NCI-H2196 treated with DMSO at 0.1 percent for 48 hours (cell line): ENCODE data around the gene NPC1L1.

Source experiments
- DNase-seq: peaks from one replicate; lab custom pipeline; 2025; ENCODE audit not compliant: unreplicated experiment; lab: John Stamatoyannopoulos, UW

Gene NPC1L1, protein sequence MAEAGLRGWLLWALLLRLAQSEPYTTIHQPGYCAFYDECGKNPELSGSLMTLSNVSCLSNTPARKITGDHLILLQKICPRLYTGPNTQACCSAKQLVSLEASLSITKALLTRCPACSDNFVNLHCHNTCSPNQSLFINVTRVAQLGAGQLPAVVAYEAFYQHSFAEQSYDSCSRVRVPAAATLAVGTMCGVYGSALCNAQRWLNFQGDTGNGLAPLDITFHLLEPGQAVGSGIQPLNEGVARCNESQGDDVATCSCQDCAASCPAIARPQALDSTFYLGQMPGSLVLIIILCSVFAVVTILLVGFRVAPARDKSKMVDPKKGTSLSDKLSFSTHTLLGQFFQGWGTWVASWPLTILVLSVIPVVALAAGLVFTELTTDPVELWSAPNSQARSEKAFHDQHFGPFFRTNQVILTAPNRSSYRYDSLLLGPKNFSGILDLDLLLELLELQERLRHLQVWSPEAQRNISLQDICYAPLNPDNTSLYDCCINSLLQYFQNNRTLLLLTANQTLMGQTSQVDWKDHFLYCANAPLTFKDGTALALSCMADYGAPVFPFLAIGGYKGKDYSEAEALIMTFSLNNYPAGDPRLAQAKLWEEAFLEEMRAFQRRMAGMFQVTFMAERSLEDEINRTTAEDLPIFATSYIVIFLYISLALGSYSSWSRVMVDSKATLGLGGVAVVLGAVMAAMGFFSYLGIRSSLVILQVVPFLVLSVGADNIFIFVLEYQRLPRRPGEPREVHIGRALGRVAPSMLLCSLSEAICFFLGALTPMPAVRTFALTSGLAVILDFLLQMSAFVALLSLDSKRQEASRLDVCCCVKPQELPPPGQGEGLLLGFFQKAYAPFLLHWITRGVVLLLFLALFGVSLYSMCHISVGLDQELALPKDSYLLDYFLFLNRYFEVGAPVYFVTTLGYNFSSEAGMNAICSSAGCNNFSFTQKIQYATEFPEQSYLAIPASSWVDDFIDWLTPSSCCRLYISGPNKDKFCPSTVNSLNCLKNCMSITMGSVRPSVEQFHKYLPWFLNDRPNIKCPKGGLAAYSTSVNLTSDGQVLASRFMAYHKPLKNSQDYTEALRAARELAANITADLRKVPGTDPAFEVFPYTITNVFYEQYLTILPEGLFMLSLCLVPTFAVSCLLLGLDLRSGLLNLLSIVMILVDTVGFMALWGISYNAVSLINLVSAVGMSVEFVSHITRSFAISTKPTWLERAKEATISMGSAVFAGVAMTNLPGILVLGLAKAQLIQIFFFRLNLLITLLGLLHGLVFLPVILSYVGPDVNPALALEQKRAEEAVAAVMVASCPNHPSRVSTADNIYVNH (N-terminal part only)

GRCh38 chr7:44541028-44541869 is at the start of gene NPC1L1:
TSS of gene NPC1L1 (minus strand) at chr7:44541330. CDS start at chr7:44541259, 71 bp downstream.
- no peak for DNase-seq

GRCh38 chr7:44590910-44591309 is 49.8 kb upstream of the NPC1L1 start:
- DNase-seq = no peak

DNA sequence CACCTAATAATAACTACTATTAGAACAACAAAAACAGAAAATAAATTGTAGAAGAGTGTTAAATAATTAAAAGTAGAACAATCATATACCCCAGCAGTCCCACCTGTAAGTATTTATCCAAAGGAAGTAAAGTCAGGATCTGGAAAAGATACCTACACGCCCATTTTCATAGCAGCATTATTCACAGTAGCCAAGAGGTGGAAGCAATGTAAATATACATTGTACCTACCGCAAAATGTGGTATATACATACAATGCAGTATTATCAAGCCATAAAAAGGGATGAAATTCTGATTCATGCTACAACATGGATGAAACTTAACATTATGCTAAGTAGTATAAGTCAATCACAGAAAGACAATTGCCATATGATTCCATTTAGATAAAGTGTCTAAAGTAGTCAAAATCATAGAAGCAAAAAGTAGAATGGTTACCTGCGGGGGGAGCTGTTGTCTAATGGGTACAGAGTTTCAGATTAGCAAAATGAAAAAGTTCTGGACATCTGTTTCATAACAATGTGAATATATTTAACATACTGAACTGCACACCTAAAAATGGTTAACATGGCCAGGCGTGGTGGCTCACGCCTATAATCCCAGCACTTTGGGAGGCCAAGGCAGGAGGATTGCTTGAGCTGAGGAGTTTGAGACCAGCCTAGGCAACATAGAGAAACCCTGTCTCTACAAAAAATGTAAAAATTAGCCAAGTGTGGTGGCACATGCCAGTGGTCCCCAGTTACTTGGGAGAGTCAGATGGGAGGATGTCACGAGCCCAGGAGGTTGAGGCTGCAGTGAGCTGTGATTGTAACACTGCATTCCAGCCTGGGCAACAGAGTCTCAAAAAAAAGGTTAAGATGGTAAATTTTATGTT is 46.9 kb upstream of the NPC1L1 start:
- DNase-seq = peak; percentile 15

DNA sequence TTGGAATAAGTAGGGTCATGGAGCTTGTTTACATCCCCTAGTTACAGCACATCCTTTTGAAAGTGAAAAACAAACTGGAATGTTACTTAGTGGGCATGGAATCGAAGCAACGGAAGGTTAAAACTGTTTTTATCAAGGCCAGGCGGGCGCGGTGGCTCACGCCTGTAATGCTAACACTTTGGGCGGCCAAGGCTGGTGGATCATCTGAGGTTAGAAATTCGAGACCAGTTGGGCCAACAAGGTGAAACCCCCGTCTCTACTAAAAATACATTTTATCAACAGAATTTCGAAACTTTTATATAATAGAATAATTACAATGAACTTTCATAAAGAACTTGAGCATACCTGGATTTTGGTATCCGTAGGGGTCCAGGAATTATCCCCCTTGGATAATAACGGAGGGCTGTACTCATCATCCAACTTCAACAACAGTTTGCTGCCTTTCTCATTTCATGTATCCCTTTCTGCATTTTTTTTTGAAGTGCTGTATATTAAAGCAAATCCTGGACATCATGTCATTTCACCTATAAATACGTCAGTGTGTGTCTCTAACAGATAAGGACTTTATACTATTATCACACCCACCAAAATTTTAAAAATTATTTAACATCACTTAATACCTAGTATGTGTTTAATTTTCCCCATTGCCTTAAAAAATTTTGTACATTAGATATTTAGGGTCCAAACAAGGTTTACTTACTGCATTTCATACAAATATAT is 42.2 kb upstream of the NPC1L1 start:
- DNase-seq = no peak

GRCh38 chr7:44581879-44582603 is 40.9 kb upstream of the NPC1L1 start, which contains the start of gene TMED4:
TSS of gene TMED4 (minus strand) at chr7:44582231. CDS start at chr7:44582206, 25 bp downstream.
- peak; percentile 98 for DNase-seq

DNA sequence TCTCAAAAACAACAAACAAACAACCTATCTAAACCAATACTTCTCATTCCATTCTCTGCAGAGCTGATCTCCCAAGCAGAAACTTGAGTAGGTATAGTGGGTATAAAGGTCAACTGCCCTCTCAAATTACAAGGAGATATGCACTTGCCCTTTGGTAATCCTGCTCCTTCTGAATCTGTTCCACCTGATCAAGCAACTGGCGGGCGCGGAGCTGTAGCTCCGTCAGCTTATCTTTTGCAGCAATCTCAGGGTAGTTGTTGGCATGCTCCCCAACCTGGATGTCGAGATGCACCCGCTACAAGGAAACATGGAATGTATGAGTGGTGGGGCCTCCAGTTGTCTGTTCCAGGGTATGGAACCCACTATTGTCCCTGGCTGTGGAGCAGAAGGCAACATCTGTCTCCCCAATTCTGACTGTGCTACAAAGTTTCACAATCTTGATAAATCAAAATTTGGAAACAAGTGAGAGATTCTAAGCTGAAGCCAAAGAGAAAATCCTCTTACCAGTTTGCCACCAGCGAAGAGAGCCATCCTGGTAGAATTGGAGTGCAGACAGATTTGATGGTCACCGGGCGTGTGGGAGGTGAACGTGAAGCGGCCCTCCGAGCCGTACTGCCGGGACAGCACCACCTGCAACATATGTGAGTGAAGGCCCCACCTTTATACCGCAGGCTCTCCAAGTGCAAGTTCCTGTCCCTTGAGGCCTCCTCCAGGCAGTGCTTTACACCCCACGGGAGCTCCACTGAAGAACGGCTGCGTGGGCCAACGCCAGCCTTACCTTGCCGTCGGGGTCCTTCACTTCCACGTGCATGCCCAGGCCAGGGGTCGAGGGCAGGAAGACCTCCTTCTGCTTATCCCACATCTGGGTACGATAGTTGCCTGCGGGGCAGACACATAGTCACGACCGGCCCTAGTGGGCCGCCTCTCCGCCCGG is 40.1 kb upstream of the NPC1L1 start:
- DNase-seq = peak; percentile 11

DNA sequence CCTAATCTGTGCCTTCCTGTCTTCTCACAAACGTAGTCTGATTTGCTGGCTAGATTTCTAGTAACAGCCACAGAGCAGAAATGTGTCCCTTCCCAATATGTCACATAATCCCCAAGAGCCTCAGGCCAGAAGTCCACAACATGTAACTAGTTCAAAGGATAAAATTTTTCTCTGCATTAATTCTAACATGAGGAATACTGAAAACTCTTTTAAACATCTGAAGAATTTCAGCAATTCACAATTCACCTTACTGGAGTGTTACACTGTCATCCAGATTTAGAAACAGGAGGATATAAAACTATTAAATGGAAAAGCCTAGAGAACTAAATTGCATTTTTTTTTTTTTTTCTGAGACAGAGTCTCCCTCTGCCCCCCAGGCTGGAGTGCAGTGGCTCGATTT is 35.1 kb upstream of the NPC1L1 start:
- DNase-seq = no peak

DNA sequence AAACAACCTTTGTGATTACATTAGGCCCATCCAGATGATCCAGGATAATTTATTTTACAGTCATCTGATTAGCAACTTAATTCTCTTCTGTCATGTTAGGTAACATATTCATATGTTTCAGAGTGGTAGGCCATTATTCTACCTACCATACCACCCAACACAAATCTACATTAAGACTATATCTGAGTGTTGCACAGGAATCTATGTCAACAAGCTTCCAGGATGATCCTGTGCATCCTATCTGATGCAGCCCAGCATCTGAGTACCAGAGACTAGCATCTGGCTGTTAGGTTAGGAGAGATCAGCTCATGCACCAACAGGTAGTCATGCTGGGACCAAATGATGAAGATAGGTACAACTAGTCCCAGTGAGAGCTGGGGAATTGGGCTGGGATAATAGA is 33.9 kb upstream of the NPC1L1 start:
- DNase-seq = no peak

GRCh38 chr7:44574287-44574872 is 33.2 kb upstream of the NPC1L1 start:
- DNase-seq = no peak

GRCh38 chr7:44573464-44574286 is 32.5 kb upstream of the NPC1L1 start, which contains the start of gene DDX56:
TSS of gene DDX56 (minus strand) at chr7:44573908. CDS start at chr7:44573895, 13 bp downstream.
- peak; percentile 93 for DNase-seq

GRCh38 chr7:44572771-44573170 is 31.6 kb upstream of the NPC1L1 start:
- no peak for DNase-seq

DNA sequence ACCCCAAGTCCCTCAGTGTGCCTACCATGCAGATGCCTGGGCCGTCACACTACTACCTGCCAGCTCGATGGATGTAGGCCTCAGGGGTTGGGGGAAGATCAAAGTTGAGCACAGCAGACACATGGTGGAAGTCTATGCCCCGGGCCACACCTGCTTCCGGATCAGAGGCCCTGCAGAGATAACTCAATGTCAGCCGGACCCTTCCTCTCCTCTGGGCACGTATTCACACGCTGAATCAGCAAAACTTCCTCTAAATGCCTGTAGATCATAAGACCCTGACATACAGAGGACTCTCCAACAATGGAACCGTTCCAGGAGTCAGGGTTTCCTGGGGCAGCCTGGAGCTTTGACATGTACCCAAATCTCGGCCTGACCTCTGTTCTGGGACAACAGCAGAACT is 28.8 kb upstream of the NPC1L1 start:
- DNase-seq = no peak

DNA sequence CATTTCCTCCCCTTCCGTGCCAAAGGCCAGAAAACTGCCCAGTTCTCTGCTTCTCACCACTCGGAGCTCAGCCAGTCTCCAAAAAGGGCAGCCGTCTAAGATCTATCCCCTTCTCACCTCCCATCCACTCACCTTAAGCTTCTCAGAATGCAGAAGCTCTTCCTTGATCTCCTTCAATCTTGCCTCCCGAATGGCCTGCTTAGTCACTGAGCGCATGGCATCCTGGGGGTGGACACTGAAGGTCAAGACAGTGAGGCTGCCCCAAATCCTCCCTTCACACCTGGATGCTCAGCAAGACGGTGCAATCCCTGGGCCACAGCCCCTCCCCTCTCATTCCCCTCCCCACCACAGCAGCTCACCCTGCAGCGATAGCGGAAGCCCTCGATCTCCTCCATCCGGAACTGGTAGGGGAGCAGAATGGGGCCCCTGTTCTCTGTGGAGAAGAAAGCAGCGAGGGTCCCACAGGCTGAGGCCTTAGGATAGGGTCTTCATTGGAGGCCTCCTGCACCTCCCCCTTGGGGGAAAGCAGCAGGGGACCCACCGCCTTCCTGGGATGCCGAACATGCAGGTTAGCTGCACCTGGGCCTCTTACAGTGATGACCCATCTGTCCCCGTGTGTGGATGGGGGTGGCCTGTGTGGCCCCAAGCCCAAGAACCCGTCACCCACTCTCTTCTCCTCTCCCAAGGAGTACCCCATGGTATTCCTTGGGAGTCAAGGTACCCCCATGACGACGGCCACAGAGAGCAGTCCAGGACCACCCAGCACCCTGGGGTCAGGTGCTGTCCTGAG is 27.8 kb upstream of the NPC1L1 start:
- DNase-seq = no peak

DNA sequence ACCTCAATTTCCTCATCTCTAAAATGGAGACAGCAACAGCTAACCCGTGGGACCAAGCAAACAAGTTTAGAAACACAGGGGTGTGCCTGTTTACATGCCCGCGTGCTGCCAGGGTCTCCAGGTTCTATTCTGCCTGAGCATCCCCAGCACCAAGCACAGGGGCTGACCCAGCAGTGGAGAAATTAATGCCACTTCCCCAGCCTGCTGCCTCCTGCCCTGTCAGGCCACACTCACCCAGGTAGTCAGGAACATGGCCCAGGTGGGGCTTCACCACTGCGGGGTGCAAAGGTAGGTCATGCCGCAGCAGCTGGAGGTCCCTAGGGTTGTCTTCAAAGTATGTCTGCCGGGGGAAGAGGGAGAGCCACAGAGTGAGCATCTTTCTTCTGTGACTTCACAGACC is 26.8 kb upstream of the NPC1L1 start:
- no peak for DNase-seq

DNA sequence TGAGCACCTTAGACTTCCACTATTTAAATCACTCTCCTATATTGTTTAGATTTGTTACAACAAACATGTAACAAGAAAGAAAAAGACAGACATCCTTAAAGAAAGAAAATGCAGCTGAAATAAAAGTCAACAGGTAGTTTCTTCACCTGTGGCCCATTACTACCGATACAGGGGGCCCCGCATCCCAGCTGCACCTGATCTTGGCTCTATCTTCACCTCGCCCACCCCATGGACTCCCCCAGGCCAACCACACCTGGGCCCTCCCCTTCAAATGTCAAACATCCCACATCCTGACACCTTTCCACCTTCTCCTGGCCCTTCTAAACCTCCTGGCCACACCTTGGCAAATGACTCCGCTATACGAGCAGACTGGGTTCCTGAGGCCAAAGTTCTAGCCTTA is 25.6 kb upstream of the NPC1L1 start:
- DNase-seq = no peak
